ENCODE measurements around the gene MEG3. TPM values are rescaled to one million over a fixed set of nuclear protein-coding genes. Genes with fewer than 3 reads are reported as not detected.

MEG3 gene
- polyA plus RNA-seq, 1 donor: 218 TPM

DNA sequence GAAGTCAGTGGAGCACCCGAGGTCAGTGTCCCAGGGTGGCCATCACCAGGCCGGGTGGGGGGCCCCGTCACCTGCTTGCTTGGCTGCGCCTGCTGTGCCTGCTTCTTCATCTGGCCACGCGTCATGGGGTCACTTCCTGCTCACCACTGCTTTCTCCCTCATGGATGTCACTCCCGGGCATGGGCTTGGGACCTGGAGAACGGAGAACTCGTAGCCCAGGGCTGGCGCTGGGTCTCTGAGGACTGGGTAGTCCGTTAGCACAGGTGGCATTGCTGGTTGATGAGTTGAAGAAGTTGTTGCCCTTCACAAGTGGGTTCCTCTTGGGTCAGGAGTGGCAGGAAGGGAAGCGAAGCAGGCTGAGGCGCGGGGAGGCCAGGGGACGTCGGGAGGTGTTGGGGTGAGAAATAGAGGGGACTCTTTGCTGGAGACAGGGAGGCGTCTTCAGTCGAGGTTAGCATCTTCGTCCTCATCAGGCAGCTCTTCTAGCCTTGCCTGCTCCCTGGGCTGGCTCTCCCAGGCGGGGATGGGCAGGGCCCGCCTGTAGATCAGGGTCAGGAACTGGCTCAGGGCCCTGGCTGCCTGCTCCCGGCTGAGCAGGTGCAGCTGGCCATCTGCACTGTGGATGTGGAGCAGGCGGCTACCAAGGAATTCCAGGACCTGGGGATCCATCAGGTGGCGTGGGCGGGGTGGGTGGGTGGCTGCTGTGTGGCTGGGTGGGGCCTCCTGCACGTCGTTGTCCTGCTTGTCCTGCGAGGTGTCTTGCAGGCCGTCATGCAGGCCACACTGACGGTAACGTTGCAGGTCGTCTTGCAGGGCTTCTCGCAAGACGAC, 54.6 kb downstream of the MEG3 start:
- no peak for DNase-seq

DNA sequence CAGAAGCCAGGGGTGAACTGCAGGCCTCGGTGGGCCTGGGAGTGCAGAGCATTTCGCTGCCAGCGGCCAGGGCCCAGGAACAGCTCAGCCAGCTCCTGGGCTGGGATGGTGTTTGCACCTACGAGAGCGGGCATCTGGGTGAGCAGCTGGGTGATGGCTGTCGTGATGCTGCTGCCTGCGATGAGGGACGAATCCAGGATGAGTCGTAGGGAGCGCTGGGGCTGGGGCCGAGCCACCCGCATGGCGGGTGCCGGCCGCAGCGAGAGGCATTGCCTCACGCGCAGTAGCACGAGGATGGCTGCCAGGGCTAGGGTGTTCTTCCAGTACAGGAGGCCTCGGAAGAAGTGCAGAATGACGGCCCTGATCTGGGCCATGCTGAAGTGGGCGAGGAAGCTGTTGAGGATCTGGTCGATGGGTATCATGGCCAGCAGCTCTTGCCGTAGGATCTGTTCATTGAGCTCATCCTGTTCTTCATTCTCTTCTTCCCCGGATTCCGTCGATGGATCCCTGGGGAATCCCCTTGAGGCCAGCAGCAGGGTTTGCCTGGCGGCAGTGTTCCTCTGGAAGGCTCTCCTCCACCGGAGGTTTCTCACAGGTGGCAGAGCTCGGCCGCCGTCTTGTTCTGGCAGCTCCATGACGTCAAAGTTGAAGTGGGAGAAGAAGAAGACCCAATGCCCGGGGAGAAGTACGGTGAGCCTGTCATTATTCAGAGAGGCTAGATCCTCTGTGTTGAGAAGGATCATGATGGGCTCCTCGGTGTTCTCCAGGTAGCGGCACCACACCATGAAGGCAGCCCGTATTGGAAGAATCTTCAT, 55.5 kb downstream of the MEG3 start:
- no peak for DNase-seq

DNA sequence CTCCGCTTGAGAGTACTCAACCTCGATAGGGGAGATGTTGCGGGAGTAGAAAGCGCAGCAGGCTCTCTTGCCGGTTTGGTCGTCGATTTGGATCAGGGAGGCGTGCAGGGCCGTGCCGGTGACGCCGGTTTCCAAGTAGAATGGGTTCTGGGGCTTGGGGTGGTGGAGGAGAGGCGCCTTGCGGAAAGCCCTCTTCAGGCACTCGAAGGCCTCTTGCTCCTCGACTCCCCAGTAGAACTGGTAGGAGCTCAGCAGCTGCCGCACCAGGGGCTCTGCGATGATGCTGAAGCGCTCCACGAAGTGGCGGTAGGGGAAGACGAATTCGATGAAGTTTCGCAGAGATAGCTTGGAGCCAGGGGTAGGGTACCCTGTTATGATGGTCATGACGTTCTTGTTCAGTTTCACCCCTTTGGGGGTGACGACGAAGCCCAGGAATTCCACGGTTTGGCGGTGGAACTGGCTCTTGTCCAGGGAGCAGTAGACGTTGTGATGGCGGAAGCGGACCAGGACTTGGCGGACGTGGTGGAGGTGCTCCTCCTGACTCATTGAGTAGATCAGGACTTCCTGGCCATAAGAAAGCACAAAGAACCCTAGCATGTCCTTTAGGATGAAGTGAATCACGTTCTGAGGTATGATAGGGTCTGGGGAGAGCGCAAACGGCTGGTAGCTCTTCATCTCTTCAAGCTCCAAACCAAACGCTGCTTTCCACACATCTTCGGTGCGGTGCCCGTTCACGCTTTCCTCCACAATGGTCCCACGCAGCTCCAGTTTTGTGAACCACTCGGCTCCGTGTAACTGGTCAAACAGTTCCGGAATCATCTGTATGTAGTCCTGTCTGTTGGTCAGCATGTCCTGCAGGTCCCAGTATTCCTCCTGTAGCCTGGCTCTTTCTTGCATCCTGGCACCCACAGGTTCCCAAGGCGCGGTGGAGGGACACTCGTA, 56.4 kb downstream of the MEG3 start:
- DNase-seq: no peak

DNA sequence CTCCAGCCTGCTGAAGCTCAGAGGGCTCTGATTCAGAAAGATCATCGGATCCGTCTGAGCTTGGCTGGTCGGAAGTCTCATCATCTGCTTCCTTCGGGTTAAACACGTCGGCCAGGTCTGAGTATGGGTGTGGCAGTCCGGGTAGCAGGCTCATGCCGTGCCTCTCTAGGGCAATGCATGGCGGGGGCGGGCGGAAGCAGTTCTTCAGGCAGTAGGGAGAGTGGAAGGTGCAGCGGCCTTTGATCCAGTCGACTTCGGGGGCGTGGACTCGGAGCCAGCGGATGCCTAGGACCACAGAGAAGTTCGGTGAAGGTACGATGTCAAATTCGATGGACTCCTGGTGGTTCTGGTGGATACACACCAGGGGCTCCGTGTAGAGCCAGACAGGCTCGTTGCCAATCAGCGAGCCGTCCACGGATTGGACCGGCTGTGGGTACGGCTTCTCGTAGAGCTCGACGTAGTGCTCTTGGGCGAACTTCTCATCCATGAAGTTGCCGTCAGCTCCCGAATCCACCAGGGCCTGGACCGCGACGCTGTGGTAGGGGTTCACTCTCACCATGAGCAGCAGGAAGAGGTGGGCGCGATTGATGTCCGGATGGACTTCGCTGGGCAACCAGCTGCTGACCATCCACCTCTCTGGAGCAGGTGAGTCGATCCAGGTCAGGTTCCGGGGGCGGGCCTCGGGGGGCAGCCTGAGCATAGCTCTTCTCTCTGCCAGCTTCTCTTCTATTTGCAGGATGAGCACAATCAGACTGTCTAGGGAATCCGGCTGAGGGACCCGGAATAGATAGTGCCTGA, 57.3 kb downstream of the MEG3 start:
- no peak for DNase-seq

DNA sequence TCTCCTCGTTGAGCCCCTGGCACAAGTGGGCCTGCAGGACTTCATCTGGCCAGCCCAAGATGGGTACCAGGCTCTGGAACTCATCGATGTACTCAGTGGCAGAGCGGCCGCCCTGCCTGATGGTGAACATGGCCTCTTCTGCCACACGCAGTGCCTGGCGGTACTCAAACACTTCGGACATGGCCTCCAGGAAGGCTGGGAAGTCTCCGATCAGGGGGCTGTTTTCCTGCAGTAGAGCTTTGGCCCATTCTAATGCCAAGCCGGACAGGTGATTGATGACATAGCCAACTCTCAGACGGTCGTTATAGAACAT, 57.8 kb downstream of the MEG3 start:
- DNase-seq: no peak

DNA sequence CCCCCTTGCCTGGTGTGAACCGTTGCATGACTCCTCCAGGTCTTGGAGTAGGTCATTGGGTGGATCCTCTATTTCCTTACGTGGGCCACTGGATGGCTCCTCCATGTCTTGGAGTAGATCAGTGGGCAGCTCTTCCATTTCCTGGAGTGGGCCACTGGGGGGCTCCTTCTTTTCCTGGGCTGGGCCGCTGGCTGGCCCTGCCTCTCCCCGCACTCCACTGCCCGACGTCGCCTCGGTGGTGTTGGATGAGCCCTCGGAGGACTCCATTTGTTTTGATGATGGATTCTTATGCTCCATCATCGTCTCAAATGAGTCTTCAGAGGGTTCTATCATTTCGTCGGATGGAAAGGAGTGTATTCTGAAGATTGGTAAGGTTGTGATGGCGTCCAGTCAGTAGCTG, 58.5 kb downstream of the MEG3 start:
- DNase-seq: no peak

DNA sequence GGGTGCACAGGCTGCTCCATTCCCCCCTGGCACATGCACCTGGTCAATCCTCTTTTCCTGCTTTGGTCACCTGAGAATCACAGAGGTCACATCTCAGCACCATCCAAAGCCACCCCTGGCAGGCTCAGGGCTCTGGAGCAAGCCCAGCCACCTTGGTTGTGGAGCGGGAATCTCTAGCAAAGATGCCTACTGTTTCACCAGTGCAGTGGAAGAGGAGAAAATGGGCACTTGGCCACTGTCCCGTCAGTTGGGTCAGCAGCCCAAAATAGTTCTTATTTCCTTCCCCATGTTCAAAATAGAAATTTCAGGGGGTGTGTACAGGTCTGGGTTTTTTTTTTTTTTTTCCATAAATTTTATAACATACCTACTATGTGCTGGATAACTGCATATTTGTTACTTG, 59.3 kb downstream of the MEG3 start:
- no peak for DNase-seq

DNA sequence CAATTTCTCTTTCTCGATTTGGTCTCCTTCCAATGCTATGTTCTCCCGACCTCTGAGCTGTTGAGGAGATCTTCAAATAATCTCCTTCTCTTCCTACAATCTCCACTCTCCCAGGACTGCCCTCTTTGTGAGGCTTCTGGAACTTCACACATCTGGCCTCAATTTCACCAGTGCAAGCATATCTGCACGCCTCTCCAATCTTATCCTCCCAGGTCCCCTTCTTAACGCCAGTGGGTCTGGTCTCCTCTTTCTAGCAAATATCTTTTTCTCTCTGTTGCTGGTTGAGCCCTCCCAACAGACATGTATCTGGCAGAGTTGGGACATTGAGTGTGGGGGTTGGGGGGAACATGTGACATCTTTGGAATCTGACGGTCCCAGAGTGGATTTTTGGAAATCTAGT, 59.7 kb downstream of the MEG3 start:
- DNase-seq: no peak

DNA sequence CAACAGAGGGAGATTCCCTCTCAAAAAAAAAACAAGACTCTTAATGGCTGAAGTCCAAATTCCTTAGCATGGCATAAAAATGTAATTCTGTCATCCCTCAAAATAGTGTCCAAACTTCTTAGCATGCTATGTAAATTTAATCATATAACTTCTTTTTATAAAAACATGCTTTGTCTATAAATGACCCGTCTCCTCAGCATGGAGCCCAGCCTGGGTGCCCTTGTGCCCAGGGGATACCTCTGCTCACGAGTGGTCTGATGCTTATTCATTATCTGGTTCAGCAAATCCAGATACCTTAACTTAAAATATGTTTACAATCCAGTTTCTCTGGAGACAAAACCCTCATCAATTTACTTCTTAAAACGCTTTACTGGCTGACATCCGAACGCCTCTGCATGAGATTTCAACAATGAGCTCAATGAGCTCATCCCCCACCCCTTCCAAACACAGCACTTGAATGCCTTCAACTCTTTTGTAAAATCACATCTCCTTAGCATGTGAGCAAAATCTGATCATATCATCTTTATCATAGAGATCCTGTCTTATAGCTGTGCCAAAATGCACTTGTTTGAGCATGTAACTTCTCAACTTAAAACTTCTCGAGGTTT, 61.9 kb downstream of the MEG3 start:
- DNase-seq: no peak

DNA sequence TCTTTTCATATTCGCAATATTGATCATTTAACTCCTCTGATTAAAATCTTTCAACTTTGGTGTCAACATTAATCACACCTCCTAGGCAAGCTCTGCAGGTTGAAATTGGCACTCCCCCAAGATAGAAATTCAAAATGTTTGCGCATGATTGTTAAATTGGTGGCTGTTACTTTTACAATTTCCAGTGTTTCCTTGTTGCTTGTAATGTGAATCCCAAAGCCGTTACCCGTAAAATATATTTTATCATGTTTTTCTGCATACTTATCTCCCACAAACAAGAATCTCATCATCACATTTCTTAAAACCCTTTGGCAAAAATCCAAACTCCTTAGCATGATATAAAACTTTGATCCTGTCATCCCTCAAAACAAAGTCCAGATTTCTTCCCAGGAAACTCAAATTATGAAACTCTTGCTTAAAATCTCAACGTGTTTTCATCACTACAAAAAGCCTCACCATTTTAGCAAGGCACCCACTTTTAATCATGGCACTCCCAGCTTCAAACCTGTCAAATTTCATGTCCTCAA, 62.9 kb downstream of the MEG3 start:
- no peak for DNase-seq

DNA sequence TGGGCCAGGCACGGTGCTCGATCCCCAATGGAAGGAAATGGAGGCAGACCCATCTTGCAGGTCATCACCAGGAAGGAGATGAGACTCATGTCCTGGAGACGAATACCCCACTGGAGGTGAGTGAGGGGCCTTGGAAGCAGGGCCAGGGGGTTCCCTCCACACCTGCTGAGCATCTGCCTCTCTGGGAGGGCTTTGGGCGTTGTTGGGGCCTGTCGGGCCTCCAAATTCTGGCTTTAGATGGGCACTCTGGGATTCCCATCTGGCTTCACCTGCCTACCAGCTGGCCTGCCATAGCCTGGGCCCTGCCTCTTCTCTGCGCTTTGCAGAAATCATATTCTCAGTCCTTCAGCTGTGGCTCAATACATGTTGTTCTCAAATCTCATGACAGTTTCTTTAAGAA, 63.7 kb downstream of the MEG3 start:
- no peak for DNase-seq

DNA sequence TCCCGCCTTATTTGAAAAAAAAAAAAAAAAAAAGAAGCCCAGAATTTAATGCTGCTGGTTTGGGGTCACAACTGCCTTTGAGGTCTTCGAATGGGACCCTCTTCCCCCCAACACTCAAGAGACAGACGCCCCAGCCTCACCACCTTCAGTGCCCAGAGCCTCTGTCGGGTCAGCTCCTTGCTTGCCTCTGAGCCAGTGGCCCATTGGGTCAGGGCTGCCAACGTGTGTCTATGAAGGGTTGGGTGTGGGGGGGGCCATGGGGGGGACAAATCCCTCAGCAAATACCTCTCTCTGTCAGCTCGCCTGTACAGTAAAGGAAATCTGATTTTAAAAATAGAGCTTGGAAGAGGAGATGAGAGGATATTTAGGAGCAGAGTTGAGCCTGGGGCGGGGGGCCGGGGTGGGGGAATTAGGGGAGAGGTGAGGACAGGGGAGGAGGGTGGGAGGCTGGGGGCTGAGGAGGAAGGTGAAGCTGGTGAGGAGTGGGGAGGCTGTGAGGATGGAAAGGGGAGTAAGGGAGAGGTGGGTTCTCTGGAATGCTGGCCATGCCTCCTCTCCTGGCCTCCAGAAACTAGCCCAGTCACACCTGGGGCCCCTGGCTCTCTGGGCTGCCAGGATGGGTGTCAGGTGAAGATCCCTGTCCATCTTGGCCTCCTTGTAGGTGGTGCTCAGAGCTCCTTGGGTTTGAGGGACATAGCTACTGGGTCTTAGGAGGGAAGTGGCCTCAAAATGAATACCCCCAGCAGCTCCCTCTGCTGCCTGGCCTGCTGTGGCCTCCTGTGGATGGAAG, 64.3 kb downstream of the MEG3 start:
- DNase-seq: no peak

DNA sequence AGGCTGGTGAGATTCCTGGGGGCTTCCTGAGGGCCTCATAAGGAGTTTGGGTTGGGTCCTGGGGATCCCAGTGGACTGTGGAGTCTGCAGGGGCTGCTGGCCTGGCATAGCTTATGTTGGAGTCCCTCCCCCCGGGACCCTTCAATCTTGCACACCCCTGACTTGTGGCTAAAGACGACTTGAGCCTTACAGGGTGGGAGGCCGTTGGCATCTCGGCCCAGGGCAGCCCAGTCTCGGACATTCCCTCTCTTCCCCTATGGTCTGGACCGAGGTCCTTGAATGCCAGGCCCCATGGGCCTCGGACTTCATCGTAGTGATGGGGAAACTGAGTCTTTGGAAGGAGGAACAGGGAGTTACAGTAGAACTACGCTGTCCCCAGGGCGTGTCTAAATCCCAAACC, 65.1 kb downstream of the MEG3 start:
- DNase-seq: no peak

DNA sequence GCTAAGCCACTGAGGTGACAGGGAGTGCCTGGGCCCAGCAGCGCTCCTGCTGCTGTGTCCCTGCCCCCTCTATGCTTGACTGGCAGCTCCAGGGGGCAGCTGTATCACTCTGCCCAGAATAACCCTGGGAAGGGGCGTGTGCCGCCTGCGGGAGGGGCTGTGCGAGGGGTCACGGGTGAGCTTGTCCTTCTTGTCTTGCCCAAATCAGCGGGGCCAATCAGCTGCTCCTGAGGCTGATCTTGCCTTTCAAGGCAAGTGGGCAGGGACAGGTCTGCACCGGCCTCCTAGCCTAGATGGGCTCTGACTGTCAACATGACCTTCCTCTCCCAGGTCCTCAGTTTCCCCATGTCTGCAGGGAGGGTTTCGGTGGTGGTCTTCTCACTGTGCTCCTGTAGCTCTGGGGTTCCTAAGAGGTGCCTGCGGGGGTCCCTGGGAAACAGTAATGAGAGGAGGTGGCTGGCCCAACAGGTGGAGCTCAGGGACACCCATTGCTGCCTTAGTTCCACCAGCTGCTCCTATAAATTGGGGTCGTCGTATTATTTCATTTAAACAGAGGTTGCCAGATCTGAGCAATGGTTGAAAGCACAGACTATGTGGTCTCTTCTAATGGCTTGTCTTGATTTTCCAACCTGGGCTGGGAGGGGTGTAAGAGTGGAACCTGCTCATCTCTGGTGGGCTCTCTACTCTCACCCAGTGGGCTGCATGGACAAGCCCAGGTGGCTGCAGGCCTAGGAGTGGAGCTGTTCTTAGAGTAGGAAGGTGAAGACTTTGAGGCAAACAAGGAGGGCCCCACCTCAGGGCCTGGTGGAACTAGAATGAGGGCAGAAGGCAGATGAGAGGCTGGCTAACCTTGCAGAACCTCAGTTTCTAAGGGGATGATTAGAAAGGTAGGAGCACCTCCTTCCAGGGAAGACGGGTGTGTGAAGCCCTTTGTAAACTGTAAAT, 65.9 kb downstream of the MEG3 start:
- DNase-seq: no peak

DNA sequence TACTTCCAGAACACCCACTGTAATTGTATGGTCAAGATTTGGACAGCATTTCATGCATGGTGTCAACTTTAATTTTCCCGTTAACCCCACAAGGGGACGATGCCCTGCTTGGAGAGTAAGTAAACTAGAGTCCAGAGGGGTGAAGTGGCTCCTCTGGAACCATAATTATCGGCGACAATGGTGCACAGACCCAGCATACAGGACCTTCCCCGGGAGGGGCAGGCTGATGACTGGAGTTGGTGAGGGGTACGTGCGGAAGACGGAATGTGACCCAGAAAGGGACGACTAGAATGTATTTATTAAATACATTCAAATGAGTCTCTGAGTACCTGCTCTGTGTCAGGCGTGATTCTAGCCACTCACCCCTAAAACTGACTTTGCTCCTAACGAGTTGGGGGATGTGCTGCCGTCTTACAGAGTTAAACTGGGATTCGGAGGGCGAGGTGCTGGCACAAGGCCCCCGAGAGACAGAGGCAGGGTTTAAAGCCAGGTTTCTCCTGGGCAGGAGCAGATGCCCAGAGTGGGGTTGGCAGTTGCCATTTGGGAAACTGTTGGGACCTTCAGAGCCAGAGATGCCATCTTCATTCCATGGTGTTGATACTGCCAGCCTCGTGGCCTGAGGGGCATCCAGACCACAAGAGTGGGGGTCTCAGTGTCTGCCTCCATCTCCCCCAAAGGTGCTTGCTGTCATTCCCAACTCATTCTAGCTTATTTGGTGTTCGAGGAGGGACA, 66.7 kb downstream of the MEG3 start:
- DNase-seq: no peak

DNA sequence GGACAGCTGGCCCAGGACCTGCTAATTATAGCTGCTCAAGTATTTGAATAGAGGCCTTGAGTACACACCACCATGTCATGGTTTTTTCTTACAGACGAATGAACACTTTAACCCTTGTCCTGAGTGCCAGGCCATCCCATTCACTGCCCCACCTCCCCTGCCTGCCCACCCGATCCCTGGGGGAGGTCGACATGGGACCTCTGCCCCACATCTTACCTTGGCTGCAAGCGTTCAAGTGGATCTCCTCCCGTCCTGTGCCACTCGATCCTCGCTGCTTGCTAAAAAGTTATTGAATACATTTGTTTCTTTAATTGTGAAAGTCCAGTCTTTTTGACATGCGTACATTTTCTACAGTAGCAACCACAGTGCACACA, 67.3 kb downstream of the MEG3 start:
- DNase-seq: no peak

DNA sequence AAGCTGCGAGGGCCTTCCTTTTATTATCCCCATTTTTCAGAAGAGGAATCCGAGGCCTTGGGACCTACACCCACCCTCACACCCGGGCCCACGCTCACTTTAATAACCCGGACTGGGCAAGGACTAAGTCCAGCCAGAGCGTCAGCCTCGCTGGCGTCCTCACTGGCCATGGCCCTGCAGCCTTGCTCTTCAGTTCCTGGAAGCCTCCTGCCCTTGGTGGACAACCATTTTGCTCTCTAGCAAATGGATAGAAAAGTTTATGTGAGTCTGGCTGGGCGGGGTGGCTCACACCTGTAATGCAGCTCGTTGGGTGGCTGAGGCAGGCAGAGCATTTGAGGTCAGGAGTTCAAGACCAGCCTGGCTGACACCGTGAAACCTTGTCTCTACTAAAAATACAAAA, 67.8 kb downstream of the MEG3 start:
- DNase-seq: no peak

DNA sequence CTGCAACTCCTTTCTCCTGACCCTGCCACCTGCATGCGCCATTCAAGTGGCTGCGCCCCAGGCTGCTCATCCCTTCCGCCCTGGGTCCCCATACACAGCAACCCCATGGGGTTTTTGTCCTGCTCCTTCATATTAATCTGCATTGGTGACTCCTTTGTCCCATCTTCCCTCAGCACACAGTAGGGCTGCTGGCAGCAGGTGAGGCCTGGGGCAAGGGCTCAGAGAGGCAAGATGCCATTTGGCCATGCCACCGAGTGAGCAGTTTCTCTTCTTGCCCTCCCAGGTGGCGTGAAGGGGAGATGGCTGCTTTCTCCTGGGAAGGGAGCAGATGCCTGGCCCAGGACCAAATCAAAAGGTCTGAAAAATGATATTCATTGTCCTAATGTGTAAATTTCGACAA, 68.5 kb downstream of the MEG3 start:
- no peak for DNase-seq

All from left kidney (tissue), 2 donors.